NCI-H2081 treated with DMSO at 0.1 percent for 48 hours (cell line): Measurements from ENCODE around the gene DENND6A.
"Not testable (repeated sequence)": the region's sequence is repeated elsewhere in the genome, so short reads cannot be mapped to it uniquely, and the experiment has no call there.

Experiments
- DNase-seq: peaks from one replicate; lab custom pipeline; 2025; lab: John Stamatoyannopoulos, UW

Gene DENND6A

DNA sequence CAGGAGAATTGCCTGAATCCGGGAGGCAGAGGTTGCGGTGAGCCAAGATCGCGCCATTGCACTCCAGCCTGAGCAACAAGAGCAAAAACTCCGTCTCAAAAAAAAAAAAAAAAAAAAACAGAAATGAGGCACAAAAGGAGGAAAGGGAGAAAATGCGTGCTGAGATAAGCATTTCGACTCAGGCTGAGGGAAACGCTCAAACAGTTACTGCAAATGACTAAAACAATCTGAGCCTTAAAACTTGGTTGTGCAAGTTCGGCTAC is 813 bp downstream of the DENND6A start:
- not testable (repeated sequence) for DNase-seq

GRCh38 chr3:57691411-57692132 is 1.3 kb downstream of the DENND6A start:
- DNase-seq: no peak

DNA sequence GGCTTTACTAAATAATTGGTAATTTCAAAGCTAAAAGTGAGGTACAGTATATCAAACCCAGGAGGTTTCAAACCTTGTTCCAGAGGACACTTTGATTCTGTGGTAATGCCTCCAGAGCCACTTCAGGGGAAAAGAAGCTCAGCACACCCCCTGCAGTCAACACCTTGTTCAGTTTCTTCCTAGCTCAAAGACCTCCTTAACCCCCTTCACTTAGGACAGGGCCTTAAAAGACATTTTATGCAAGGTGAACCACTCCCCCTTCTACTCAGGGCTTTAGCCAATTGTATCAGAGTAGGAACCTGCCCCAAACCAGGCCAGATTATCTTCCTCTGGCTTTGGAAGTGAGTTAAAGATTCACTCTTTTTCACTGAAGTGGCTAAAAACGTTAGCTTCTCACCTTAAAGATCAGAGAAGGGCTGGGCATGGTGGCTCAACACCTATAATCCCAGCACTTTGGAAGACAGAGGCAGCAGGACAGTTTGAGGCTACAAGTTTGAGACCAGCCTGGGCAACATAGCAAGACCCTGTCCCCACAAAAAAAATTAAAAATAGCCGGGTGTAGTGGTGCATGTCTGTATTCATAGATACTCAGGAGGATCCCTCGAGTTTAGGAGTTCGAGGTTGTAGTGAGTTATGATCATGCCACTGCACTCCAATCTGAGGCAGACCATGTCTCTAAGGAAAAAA is 3.4 kb downstream of the DENND6A start:
- no peak for DNase-seq

DNA sequence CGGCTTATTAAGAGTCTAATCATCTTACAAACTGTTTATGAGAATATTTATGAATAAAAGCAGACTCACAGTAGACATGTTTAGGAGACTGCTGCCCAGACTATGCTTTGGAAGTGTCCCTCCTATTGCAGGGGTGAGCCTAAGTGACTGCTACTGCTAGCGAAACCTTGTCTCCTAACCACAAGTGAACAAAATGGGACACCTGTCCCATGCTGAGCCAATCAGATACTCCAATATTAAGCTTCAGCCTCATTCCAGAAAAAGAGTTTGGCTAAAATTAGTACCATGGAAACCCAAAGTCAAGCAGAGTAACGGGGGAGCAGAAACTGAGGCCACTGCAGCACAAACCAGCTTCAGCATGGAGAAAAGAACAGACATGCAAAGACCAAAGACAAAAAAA is 4.6 kb downstream of the DENND6A start:
- no peak for DNase-seq

- DNase-seq: no peak
Measured at GRCh38 chr3:57683286-57683685, 9.6 kb downstream of the DENND6A start.

DNA sequence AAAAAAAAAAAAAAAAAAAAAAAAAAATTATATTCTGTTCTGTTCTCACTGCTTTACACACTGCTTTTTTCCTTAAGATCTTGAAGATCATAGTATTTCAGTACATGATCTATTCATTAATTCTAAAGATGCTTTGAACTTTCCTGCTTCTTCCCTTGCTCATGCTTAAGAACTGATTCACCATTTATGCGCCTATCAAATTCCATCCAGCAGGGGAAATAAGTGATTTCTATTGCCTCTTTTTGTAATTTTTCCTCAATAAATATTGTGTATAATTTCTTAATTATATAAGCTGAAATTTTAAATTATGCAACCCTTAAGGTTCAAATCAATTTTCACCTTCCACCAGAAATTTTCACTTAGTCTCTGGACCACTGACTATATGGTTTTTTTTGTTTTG is 10.6 kb downstream of the DENND6A start:
- no peak for DNase-seq

- DNase-seq: no peak
Measured at GRCh38 chr3:57681691-57682090, 11.2 kb downstream of the DENND6A start.

DNA sequence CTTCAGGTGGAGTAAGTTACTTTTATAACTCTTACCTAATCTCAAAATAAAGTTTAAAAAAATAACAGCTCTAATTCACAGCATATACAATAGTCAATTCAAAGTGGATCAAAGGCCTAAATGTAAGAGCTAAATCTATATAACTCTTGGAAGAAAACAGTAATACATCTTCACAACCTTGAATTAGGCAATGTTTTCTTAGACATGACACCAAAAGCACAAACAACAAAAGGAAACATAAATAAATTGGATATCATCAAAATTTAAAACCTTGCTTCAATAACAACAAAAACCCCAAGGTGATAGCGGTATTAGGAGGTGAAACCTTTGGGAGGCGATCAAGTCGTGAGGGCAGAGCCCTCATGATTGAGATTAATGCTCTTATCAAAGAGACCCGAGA is 12.8 kb downstream of the DENND6A start:
- no peak for DNase-seq

GRCh38 chr3:57675530-57675929 is 17.3 kb downstream of the DENND6A start:
- no peak for DNase-seq

GRCh38 chr3:57673156-57673555 is 19.7 kb downstream of the DENND6A start:
- no peak for DNase-seq

DNA sequence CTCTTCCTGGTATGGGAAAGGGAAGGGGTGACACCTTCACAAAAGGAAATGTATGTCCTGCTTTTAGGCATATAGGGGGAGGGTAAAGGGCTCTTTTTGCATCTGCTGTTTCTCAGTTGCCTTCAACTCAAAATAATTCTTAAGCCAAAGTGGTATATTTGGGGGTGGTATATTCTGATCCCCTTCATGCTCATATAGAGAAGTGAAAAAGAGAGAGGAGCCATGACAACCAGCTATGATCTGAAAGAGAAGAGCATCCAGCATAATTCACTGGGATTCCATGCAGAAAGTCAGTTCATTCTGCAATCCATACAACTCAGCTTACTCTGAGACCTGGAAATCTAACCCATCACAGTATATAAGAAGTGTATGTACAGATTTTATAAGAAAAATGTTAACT is 22.3 kb downstream of the DENND6A start:
- no peak for DNase-seq

GRCh38 chr3:57661404-57661803 is 31.5 kb downstream of the DENND6A start:
- DNase-seq: no peak

- no peak for DNase-seq
Measured at GRCh38 chr3:57659806-57660439, 33.0 kb downstream of the DENND6A start.

GRCh38 chr3:57659004-57659673 is 33.7 kb downstream of the DENND6A start:
- DNase-seq: no peak

GRCh38 chr3:57658536-57658935 is 34.3 kb downstream of the DENND6A start:
- DNase-seq: no peak

DNA sequence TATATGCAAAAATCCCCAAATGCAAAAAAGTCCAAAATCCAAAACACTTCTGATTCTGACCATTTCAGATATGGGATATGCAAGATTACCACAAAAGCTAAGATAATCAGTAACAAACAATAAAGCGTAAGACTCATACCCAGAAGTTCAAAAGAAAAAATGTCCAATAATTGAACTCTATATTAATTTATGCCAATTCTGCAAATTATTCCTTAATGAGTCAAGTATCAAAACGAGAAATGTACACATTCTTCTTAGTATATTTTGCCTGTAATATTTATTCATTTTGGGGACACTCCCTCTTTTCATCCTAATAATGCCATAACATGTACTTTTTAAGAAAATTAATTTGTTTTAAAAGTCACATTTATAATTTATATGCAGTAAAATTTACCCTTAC is 37.1 kb downstream of the DENND6A start:
- no peak for DNase-seq

DNA sequence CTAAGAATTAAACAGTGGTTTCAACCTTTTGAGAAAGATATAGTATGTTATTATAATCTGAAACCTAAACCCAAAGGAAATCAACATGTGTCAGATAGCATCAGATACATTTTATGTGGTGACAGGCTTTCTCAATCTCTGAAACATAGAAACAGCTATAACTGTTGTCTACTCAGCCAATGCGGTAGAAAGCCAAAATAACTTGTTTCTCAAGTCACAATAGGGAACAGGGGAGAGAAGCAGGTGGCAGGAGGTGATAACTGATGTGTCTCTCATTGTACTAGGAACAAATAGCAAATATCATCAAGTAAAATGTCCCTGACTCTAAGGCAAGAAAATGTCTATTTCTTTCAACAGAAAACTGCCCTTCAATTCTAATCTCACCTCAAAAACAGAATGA is 38.6 kb downstream of the DENND6A start:
- DNase-seq: no peak

DNA sequence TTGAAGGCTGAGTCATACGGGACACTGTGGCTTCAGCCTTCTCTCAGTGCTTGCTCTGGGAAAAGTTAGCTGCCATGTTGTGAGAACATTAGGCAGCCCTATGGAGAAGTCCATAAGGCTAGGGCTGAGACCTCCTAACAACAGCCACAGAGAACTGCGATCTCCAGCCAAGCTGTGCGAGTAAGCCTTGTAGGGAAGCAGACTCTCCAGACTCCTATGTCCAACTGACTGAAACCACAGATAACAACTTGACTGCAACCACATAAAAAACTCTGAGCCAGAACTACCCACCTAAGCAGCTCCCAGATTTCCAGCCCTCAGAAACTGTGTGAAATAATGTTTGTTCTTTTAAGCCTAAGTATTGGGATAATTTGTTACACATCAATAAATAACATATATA is 40.7 kb downstream of the DENND6A start:
- DNase-seq: no peak

GRCh38 chr3:57647292-57647940 is 45.5 kb downstream of the DENND6A start:
- DNase-seq: no peak

DNA sequence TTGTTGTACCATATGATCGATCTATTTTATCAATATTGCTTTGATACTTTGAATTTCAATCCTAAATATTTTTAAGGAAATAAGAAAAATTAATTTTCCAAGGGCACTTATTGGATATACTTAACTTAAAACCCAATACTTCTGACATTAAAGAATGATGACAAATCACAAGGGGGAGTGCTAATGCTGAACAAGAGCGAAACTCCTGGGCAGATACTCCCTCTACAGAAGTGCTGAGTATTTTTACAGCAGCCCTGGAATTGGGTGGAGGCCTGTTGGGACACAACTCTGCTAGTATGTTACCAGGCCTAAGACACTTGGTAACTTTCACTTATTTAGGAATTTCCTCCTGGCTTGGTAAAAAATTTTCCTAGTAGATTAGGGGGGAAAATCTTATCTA is 46.2 kb downstream of the DENND6A start:
- no peak for DNase-seq

GRCh38 chr3:57644740-57645139 is 48.1 kb downstream of the DENND6A start:
- DNase-seq: no peak

DNA sequence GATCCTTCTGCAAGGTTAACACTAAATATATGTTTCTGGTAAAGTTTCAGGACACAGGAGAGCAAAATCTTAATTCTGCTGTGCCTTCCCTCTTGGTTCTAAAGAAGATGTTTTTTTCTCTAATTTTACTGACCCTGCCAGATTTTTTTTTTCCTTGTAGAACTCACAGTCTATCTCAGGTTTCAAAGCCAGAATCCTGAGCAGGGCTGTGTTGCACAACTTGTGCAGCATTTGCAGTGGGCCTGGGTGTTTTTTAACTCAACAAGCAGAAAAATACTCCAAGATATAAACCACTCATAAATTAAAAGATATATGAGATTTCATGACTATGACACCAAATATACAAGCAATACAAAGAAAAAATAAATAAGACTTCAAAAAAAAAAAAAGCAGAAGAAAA is 55.5 kb downstream of the DENND6A start:
- DNase-seq: no peak

DNA sequence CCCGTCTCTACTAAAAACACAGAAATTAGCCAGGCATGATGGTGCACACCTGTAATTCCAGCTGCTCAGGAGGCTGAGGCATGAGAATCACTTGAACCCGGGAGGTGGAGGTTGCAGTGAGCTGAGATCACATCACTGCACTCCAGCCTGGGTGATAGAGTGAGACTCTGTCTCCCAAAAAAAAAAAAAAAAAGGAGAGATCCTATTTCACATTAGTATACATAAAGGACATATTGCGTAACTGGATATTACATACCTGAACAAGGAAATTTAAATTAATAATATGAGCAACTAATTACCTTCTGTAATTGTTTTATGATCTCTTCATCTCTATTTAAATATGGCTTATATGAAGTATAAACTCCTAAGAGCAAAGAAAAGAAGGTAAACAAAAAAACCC is 58.6 kb downstream of the DENND6A start:
- not testable (repeated sequence) for DNase-seq
